Fibroblast of pulmonary artery (primary cell): ENCODE measurements around the gene RBL2.

Source experiments
- DNase-seq: peaks from one replicate; pipeline ENCODE4 v3.0.0-alpha.2; 2010; ENCODE audit warnings: low read depth
- H3K4me3 ChIP-seq: replicated peaks from 2 replicates; pipeline ENCODE4 v1.5.1; 2011; ENCODE audit warnings: low read depth, mild to moderate bottlenecking, control low read depth, low read length, moderate library complexity
- CTCF ChIP-seq: IDR thresholded peaks from 2 replicates; pipeline ENCODE4 v1.5.1; 2011; ENCODE audit warnings: mild to moderate bottlenecking, control low read depth, low read length, inconsistent platforms; ENCODE audit errors: missing control alignments

The RBL2 gene

DNA sequence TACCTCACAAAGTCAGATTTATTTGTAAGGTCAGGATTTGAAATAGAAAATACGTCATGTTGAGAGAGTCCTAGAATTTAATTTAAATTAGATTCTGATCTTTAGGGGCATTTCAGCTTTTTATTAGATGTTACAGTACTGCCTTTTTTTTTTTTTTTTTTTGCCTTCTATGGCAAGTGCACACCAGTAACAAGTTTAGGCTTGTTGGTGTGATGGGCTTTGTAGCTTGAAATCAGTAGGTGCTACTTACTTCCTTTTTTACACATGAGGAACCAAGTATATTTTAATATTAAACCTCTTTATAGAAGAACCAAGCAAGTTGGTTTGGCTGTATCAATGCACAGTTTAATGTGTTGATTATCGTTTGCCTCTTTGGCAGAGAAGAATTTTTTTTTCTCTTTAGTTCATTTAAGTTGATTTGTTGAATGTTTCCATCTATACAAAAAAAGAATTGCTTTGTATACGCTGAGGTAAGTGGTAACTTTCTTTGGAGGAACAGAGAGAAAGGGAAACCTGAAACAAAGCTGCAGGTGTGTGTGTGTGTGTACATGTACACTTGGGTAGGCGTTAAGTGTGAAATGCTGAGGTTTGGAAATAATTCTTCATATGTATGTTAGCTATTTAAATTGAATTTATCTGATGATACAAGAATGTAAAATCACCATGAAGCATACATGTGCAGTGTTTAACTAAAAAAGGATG lies 15.7 kb downstream of the RBL2 start:
- DNase-seq = no peak
- no peak for TF ChIP-seq CTCF
- no peak overlapping the region for H3K4me3 ChIP-seq

DNA sequence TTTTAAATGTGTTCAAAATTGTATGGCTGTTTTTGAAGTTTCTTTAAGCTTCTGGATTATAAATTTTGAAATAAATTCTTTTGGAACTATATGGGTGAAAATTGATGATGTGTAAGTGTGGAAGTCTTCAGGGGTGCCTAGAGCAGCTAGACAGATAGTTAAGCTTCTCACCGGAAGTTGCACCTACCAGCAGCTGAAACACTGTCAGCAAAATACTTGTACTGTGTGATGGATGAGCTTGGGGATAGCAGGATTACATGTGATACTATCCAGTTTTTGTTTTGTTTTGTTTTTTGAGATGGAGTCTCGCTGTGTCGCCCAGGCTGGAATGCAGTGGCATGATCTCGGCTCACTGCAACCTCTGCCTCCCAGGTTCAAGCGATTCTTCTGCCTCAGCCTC lies 19.7 kb downstream of the RBL2 start:
- no peak for DNase-seq
- no peak overlapping the region for H3K4me3 ChIP-seq
- TF ChIP-seq CTCF = no peak

DNA sequence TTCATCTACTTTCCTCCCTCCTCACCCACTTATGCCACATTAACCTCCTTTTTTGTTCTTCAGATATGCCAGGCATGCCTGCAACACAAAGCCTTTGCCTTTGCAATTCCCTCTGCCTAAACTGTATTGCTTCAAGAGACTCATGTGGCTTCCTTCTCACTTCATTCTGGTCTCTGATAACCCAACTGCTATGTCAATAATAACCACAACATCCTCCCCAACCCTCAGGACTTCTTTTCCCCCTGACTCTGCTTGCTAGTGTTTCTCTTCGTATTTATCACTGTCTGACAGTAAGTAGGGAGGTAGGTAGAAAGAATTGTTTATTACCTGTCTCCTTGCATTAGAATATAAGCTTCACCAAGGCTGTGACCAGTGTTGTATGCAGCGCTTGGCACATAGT lies 22.4 kb downstream of the RBL2 start:
- no peak for DNase-seq
- TF ChIP-seq CTCF = no peak
- H3K4me3 ChIP-seq = no peak overlapping the region

DNA sequence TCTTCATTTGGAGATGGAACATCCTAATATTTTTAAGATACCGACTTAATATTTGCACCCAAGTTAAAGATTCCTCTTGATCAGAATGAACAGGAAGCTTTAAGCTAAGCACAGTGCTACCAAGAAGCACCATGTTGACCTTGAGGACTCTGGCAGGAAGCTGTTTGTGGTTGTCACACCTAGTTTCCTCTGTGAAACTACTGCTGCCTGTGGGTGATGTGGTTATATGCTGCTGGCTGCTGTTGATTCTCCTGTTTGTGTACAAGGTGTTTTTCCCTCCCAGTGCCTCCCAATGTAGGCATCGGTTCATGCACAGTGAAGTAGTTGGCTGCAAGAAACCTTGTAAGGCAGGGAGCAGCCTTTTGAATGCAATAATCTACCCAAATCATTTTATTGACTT lies 23.4 kb downstream of the RBL2 start:
- H3K4me3 ChIP-seq = no peak overlapping the region
- no peak for DNase-seq
- no peak for TF ChIP-seq CTCF

- no peak overlapping the region for H3K4me3 ChIP-seq
- TF ChIP-seq CTCF = no peak
- no peak for DNase-seq
Measured at GRCh38 chr16:53458635-53459034, 24.4 kb downstream of the RBL2 start.

DNA sequence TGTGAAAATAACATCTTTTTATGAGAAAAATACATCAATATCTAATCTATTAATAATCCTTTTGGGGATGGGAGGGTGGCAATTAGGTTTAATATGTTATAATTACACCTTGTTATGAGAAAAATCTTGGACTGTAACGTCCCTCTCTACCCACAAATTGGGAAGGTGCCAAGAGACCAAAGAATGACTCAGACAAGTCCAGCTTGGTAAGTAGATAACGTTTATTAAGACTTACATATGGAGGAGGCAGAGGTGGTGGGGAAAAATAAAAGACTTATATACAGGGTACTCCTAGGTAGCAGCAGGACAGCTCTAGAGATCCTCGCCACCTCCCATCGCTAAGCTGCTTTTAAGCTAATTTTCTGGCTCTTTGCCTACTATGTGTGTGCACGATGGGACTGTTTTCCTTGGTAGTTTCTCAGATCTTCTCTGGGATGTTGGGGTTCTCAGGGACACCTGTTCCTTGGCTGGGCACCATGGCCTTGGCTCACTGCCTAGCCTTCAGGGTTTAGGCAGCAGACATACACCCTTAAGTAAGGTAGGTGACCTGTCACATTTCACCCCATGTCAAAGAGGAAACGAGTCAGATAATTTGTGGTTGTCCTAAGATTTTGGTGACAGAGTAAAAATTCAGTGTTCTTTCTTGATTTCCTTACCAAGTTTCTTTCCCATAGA lies 31.5 kb downstream of the RBL2 start:
- H3K4me3 ChIP-seq = no peak overlapping the region
- DNase-seq = peak; percentile 83

More for the DNA sequence above, 31.5 kb downstream of the RBL2 start:
- TF ChIP-seq CTCF = no peak
